ENCODE data around the gene GRIK3.

GRIK3 gene

DNA sequence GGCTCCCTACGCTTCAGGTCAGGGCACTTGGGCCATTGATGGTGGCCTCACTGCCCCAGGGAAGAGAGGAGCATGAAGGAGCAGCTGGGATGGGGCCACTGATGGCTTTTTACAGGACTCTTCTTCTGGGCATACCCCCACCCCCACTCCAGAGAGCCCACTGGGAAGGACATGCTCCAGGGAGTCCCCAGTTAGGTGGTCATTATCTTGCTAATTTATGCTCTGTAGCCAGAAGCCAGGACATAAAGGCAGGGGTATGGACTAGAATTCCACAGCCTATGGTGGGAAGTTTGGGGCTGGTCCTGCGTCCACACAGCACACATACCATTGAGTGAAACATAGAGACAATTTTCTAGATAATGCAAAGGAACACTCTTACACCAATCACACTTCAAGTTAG, 8.8 kb upstream of the GRIK3 start:
- no peak for DNase-seq (ENCODE audit: low read depth)

GRCh38 chr1:37042506-37042905, 8.2 kb upstream of the GRIK3 start:
- no peak for DNase-seq (ENCODE audit: low read depth)

DNA sequence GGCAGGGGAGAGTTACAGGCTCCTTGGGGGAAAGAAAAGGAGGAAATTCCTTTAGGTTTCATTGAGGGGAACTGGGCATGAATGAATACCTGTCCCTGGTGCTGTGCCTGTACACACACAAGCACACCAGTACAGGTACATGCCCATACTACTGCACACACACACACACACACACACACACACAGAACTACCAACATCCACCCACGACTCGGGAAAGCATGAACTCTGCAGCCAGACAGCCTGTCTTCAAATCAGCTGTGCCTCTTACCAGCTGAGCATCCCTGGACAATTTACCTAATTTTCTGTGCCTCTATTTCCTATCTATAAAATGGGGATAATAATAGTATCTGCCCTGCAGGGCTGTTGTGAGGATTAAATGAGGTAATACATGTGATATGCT, 7.2 kb upstream of the GRIK3 start:
- DNase-seq (ENCODE audit: low read depth) = no peak

DNA sequence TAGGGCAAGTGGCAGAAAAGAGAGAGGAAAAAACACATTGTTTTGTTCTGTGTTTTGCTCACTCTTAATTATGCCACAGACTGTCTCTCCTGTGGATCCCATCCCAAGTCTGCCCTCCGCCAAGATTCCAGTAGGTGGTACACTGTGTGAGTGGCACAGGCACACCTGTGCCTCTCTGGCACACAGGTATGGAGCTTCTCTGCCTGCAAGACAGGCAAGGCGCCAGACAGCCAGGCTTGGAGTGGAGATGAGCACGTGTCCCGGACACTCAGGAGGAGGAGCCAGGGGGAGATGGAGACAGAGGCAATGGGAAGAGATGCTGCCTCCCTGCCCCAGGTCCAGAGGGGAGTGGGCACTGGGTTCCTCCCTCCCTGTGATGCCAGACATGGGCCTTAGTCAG, 6.5 kb upstream of the GRIK3 start:
- DNase-seq (ENCODE audit: low read depth) = no peak

DNA sequence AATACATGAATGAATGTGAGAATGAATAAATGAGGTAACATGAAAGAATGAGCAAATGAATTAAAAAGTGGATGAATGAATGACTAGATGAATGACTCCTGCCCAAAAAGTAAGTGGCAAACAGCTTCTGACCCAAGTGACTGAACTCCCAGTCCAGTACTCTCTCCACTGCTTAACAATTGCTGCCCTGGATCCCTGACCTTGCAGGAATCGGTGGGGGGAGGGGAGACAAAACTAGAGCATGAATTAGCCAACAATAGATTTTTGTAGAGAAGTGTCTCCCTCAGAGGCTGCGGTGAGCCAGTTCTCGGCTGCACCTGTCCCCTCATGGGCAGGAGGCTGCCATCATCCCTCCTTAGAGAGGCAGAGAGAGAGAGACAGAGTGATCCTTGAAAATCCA, 5.9 kb upstream of the GRIK3 start:
- no peak for DNase-seq (ENCODE audit: low read depth)

- no peak for DNase-seq (ENCODE audit: low read depth)
Observed at GRCh38 chr1:37038227-37039093, 4.1 kb upstream of the GRIK3 start.

- no peak for DNase-seq (ENCODE audit: low read depth)
Observed at GRCh38 chr1:37037690-37038089, 3.4 kb upstream of the GRIK3 start.

DNA sequence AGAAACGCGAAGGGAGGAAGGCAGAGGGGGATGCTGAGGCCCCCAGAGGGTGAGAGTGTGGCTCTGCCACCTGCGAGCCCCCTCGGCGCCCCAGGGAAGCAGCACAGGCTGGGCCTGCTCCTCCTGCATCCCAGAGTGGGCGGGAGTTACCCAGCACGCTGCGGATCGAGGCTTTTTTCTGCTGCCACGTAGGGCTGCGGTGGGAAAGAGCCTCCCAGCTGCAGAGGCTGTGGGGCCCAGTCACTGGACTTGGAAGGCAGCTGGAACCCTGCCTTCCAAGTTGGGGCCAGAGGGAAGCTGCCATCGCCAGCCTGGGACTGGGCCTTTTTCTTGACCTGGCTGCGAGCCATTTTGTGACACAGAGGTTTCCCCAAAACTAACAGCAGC, 2.3 kb upstream of the GRIK3 start:
- no peak for DNase-seq (ENCODE audit: low read depth)

- DNase-seq (ENCODE audit: low read depth) = no peak
Observed at GRCh38 chr1:37035796-37036666, 1.7 kb upstream of the GRIK3 start.

DNA sequence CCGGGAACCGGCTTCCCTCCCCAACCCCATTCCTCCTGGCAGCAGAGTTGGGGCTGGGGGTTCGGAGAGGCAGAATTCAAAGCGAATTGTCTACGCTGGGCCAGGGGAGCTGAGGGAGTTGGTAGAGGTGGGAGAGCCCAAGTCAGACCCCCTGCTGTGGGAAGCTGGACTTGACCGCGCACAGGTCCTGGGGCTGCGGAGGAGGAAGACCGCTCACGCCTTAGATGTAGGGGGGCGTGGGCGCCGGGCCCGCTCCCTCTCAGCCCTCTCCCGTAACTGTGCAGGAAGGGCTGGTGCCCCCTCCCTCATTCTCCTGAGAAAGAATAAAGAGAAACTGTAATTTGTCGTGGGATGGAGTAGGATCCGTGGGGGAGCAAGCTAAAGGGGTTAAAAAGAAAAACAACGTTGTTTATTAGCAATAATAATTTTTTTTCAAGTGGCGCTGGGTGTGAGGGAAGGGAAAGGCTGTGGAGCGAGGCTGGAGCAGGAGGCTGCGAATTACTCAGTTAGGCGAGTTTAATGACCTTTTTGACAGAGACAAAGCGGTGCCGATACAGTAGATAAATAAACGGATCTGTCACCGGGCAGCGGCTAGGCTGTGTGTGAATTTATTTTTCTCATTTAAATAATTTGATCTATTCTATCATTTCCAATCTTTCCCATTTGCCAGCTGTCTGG, 838 bp upstream of the GRIK3 start:
- no peak for DNase-seq (ENCODE audit: low read depth)

GRCh38 chr1:37033355-37034101, 787 bp downstream of the GRIK3 start:
- DNase-seq (ENCODE audit: low read depth) = no peak

GRCh38 chr1:37032660-37033354, 1.5 kb downstream of the GRIK3 start:
- no peak for DNase-seq (ENCODE audit: low read depth)

DNA sequence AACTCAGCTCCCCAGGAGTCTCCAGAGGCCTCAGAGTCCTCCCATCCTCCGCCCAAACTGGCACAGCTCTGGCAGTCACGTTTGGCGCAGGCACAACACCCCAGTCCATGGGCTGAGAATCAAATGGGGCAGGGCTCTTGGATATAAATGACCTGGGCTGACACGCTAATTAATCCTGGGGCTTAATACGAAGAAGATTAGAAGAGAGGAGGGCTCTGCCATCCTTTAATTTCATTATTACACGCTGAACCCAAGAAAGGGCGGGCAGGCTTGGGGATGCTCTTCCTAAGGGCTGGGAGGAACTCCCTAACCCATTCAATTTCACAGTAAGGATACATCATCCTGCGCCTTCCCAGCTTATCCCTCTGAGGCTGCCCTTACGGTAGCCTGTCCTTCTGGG, 2.4 kb downstream of the GRIK3 start:
- DNase-seq (ENCODE audit: low read depth) = no peak

GRCh38 chr1:37031429-37031828, 2.9 kb downstream of the GRIK3 start:
- no peak for DNase-seq (ENCODE audit: low read depth)

GRCh38 chr1:37028981-37029617, 5.2 kb downstream of the GRIK3 start:
- DNase-seq (ENCODE audit: low read depth) = no peak

- DNase-seq (ENCODE audit: low read depth) = no peak
Observed at GRCh38 chr1:37021502-37021901, 12.8 kb downstream of the GRIK3 start.

- no peak for DNase-seq (ENCODE audit: low read depth)
Observed at GRCh38 chr1:37020653-37021277, 13.6 kb downstream of the GRIK3 start.

DNA sequence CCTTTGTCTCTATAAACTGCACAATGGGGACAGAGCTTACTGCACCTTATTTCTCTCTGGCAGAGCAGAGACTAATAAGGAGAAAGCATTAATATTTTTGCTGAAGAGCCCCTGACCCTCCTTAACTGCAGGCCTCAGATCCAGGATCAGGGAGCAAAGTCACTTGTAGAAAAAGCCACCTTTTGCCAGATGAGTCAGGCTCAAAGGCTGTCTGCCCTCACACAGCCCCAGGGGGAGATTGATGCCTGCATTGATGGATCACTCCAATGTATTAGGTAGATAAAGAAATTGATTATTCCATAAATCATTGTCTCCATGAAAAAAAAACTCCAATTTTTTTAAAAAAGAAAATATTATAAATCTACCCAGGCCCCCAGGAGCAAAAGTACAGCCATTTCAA, 15.8 kb downstream of the GRIK3 start:
- no peak for DNase-seq (ENCODE audit: low read depth)

DNA sequence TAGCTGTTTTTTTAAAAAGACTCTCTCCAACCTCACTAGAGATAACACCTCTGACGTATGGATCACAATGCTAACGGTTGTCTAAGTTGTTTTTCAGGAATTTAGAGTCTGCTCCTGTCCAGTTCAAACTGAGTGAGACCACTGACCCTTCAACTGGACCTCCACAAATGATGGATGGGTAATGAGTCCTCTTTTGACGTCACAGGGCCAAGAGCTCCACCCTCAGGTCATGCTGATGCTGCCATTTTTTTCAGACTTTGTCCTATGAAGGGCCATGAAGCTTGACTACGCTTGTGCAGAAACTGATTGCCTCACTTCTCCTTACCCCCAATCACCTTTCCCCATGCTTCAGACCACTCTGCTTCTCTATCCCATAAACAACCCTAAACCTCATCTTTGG, 16.6 kb downstream of the GRIK3 start:
- no peak for DNase-seq (ENCODE audit: low read depth)

DNA sequence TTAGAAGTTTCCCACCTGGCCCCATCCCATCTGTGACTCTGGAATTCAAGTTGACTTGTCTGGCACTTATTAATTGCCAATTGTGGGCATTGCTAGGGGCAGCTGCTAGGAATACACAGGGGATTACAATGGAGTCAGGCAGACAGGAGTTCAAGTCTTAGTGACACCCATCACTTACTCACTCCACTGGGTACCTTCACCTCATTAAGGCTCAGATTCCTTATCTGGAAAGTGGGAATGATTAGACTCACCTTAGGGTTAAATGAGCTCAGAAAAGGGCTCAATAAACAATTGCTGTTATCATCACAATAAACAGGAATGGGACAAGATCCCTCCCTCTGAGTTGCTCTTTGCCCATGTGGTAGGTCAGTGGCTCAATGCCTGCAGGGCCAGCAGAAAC, 18.2 kb downstream of the GRIK3 start:
- DNase-seq (ENCODE audit: low read depth) = no peak
